Loucy (cell line): ENCODE measurements around the gene CHIT1.

Experiments
- CTCF ChIP-seq: fragments of 200-600 bp; sonication (generic); conservative IDR thresholded peaks from 2 replicates; pipeline ENCODE4 v1.5.1; 2014; ENCODE audit warnings: mild to moderate bottlenecking, antibody characterized with exemption, low read length
- EZH2phosphoT487 ChIP-seq: fragments of 200-600 bp; IDR thresholded peaks from 2 replicates; pipeline ENCODE4 v1.6.1; 2018; ENCODE audit warnings: antibody characterized with exemption, mild to moderate bottlenecking, moderate library complexity, borderline replicate concordance

DNA sequence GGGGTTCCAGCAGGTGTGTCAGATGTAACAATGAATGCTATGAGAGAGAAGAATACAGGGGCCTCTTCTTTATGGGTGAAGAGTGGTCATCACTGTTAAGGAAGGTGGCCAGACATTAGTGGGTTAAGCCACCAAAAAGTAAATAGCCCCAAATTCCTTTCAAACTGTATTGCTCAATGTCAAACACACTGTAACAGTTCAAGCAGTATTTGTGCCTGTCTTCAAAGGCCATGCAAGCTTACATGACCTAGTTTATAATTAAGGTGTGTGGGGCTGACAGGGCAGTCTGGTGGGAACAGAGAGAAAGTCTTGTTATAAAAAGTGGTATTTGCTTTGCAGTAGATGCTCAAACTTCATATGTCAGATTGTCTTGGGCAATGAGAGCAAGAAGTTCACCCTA is 18.5 kb downstream of the CHIT1 start:
- TF ChIP-seq CTCF = no peak
- TF ChIP-seq EZH2phosphoT487 = no peak
